ENCODE measurements around the gene GALC. TPM values are rescaled to one million over a fixed set of nuclear protein-coding genes. Genes with fewer than 3 reads are reported as not detected.

The GALC gene
- total RNA-seq, 1 experiment from 2014 or later: 33.4 TPM

- no peak for DNase-seq
- Histone ChIP-seq H3K9me3 (ENCODE audit: low read length) (no peaks in the 10 kb centered on the region), H3K4me3 (ENCODE audit: low read length) (peak overlapping the region; percentile 60; the same call in 1 of the 2 replicates), H3K4me2 (ENCODE audit: low read depth, low read length, poor library complexity, severe bottlenecking) (peak overlapping the region; percentile 71), H3K9me2 (replicated peaks; ENCODE audit: insufficient read depth, low read length) (no peaks in the 10 kb centered on the region), H2AFZ (ENCODE audit: low read length) (peak overlapping the region; percentile 32; the same call in 1 of the 2 replicates), H3K27me3 (ENCODE audit: low read length) (no peaks in the 10 kb centered on the region), H3K79me2 (ENCODE audit: low read length) (no peaks in the 10 kb centered on the region), H3K9ac (ENCODE audit: low read length) (no peak overlapping the region; the same call in 1 of the 2 replicates), H3K36me3 (ENCODE audit: insufficient read depth, low read length) (no peaks in the 10 kb centered on the region), H4K20me1 (ENCODE audit: insufficient read depth, low read depth, low read length) (no peaks in the 10 kb centered on the region), H3K27ac (ENCODE audit: low read length) (no peak overlapping the region), H3K4me1 (ENCODE audit: low read length) (peaks cover 29% of the 10 kb centered on the region)
Observed at GRCh38 chr14:88004506-88005036, 11.6 kb upstream of the GALC start.

GRCh38 chr14:88003425-88003824, 10.4 kb upstream of the GALC start:
- no peaks in the 10 kb centered on the region for H3K9me2 ChIP-seq (replicated peaks; ENCODE audit: insufficient read depth, low read length)
- no peak overlapping the region for H2AFZ ChIP-seq (ENCODE audit: low read length)
- H3K4me1 ChIP-seq (ENCODE audit: low read length): peaks cover 34% of the 10 kb centered on the region
- no peak overlapping the region for H3K4me2 ChIP-seq (ENCODE audit: low read depth, low read length, poor library complexity, severe bottlenecking)
- no peak for DNase-seq
- H3K4me3 ChIP-seq (ENCODE audit: low read length): no peak overlapping the region
- no peaks in the 10 kb centered on the region for H3K9me3 ChIP-seq (ENCODE audit: low read length)
- no peaks in the 10 kb centered on the region for H3K27me3 ChIP-seq (ENCODE audit: low read length)
- H3K36me3 ChIP-seq (ENCODE audit: insufficient read depth, low read length): no peaks in the 10 kb centered on the region
- H3K9ac ChIP-seq (ENCODE audit: low read length): no peak overlapping the region
- no peaks in the 10 kb centered on the region for H4K20me1 ChIP-seq (ENCODE audit: insufficient read depth, low read depth, low read length)
- no peak overlapping the region for H3K27ac ChIP-seq (ENCODE audit: low read length)
- H3K79me2 ChIP-seq (ENCODE audit: low read length): no peaks in the 10 kb centered on the region

- Histone ChIP-seq H3K9me2 (replicated peaks; ENCODE audit: insufficient read depth, low read length) (no peaks in the 10 kb centered on the region), H3K4me1 (ENCODE audit: low read length) (peaks cover 34% of the 10 kb centered on the region)
- no peak for DNase-seq
Observed at GRCh38 chr14:88002421-88003075, 9.6 kb upstream of the GALC start.

GRCh38 chr14:87999277-87999676, 6.3 kb upstream of the GALC start:
- Histone ChIP-seq H2AFZ (ENCODE audit: low read length) (no peak overlapping the region), H4K20me1 (ENCODE audit: insufficient read depth, low read depth, low read length) (no peaks in the 10 kb centered on the region), H3K9me2 (replicated peaks; ENCODE audit: insufficient read depth, low read length) (no peaks in the 10 kb centered on the region)

More at GRCh38 chr14:88002421-88003075, 9.6 kb upstream of the GALC start:
- Histone ChIP-seq H3K27me3 (ENCODE audit: low read length) (no peaks in the 10 kb centered on the region), H3K4me2 (ENCODE audit: low read depth, low read length, poor library complexity, severe bottlenecking) (no peak overlapping the region), H2AFZ (ENCODE audit: low read length) (no peak overlapping the region), H3K9me3 (ENCODE audit: low read length) (no peaks in the 10 kb centered on the region), H4K20me1 (ENCODE audit: insufficient read depth, low read depth, low read length) (no peaks in the 10 kb centered on the region), H3K27ac (ENCODE audit: low read length) (no peak overlapping the region), H3K9ac (ENCODE audit: low read length) (no peak overlapping the region), H3K4me3 (ENCODE audit: low read length) (no peak overlapping the region), H3K36me3 (ENCODE audit: insufficient read depth, low read length) (no peaks in the 10 kb centered on the region), H3K79me2 (ENCODE audit: low read length) (no peaks in the 10 kb centered on the region)

GRCh38 chr14:87998482-87998881, 5.5 kb upstream of the GALC start:
- H3K79me2 ChIP-seq (ENCODE audit: low read length): no peaks in the 10 kb centered on the region
- no peaks in the 10 kb centered on the region for H3K27me3 ChIP-seq (ENCODE audit: low read length)
- H3K9ac ChIP-seq (ENCODE audit: low read length): no peak overlapping the region
- H4K20me1 ChIP-seq (ENCODE audit: insufficient read depth, low read depth, low read length): no peaks in the 10 kb centered on the region
- H2AFZ ChIP-seq (ENCODE audit: low read length): no peak overlapping the region
- peaks cover 18% of the 10 kb centered on the region for H3K4me1 ChIP-seq (ENCODE audit: low read length)
- no peaks in the 10 kb centered on the region for H3K36me3 ChIP-seq (ENCODE audit: insufficient read depth, low read length)
- no peak overlapping the region for H3K27ac ChIP-seq (ENCODE audit: low read length)
- H3K4me2 ChIP-seq (ENCODE audit: low read depth, low read length, poor library complexity, severe bottlenecking): no peak overlapping the region
- H3K9me3 ChIP-seq (ENCODE audit: low read length): no peaks in the 10 kb centered on the region
- no peak overlapping the region for H3K4me3 ChIP-seq (ENCODE audit: low read length)
- H3K9me2 ChIP-seq (replicated peaks; ENCODE audit: insufficient read depth, low read length): no peaks in the 10 kb centered on the region
- DNase-seq: no peak

More at GRCh38 chr14:87999277-87999676, 6.3 kb upstream of the GALC start:
- Histone ChIP-seq H3K36me3 (ENCODE audit: insufficient read depth, low read length) (no peaks in the 10 kb centered on the region), H3K4me2 (ENCODE audit: low read depth, low read length, poor library complexity, severe bottlenecking) (no peak overlapping the region), H3K4me3 (ENCODE audit: low read length) (no peak overlapping the region), H3K4me1 (ENCODE audit: low read length) (peaks cover 12% of the 10 kb centered on the region), H3K27ac (ENCODE audit: low read length) (no peak overlapping the region), H3K9ac (ENCODE audit: low read length) (no peak overlapping the region), H3K79me2 (ENCODE audit: low read length) (no peaks in the 10 kb centered on the region), H3K9me3 (ENCODE audit: low read length) (no peaks in the 10 kb centered on the region), H3K27me3 (ENCODE audit: low read length) (no peaks in the 10 kb centered on the region)
- DNase-seq: peak; percentile 53

GRCh38 chr14:87996291-87996592, 3.3 kb upstream of the GALC start:
- DNase-seq: no peak
- H3K27ac ChIP-seq (ENCODE audit: low read length): no peak overlapping the region

GRCh38 chr14:87995500-87996290, 2.7 kb upstream of the GALC start:
- Histone ChIP-seq H3K9me2 (replicated peaks; ENCODE audit: insufficient read depth, low read length) (no peaks in the 10 kb centered on the region), H3K4me2 (ENCODE audit: low read depth, low read length, poor library complexity, severe bottlenecking) (no peak overlapping the region), H3K4me3 (ENCODE audit: low read length) (no peak overlapping the region), H2AFZ (ENCODE audit: low read length) (0 out of 2 replicates have a peak overlapping the region, but pooled peaks have one; percentile 40), H3K4me1 (ENCODE audit: low read length) (peaks cover 32% of the 10 kb centered on the region), H3K27me3 (ENCODE audit: low read length) (no peaks in the 10 kb centered on the region), H3K9ac (ENCODE audit: low read length) (no peak overlapping the region), H3K79me2 (ENCODE audit: low read length) (peaks cover 5% of the 10 kb centered on the region; the same call in 1 of the 2 replicates), H3K36me3 (ENCODE audit: insufficient read depth, low read length) (no peaks in the 10 kb centered on the region), H3K27ac (ENCODE audit: low read length) (no peak overlapping the region), H4K20me1 (ENCODE audit: insufficient read depth, low read depth, low read length) (no peaks in the 10 kb centered on the region), H3K9me3 (ENCODE audit: low read length) (no peaks in the 10 kb centered on the region)
- DNase-seq: no peak

More at GRCh38 chr14:87996291-87996592, 3.3 kb upstream of the GALC start:
- Histone ChIP-seq H3K9me3 (ENCODE audit: low read length) (no peaks in the 10 kb centered on the region), H3K27me3 (ENCODE audit: low read length) (no peaks in the 10 kb centered on the region), H3K36me3 (ENCODE audit: insufficient read depth, low read length) (no peaks in the 10 kb centered on the region), H3K4me2 (ENCODE audit: low read depth, low read length, poor library complexity, severe bottlenecking) (no peak overlapping the region), H3K9ac (ENCODE audit: low read length) (no peak overlapping the region), H3K79me2 (ENCODE audit: low read length) (peaks cover 5% of the 10 kb centered on the region; the same call in 1 of the 2 replicates), H2AFZ (ENCODE audit: low read length) (no peak overlapping the region), H3K4me3 (ENCODE audit: low read length) (no peak overlapping the region), H4K20me1 (ENCODE audit: insufficient read depth, low read depth, low read length) (no peaks in the 10 kb centered on the region), H3K4me1 (ENCODE audit: low read length) (peaks cover 32% of the 10 kb centered on the region), H3K9me2 (replicated peaks; ENCODE audit: insufficient read depth, low read length) (no peaks in the 10 kb centered on the region)

- Histone ChIP-seq H2AFZ (ENCODE audit: low read length) (peak overlapping the region; percentile 40), H3K9me2 (replicated peaks; ENCODE audit: insufficient read depth, low read length) (no peaks in the 10 kb centered on the region), H3K27me3 (ENCODE audit: low read length) (no peaks in the 10 kb centered on the region), H3K36me3 (ENCODE audit: insufficient read depth, low read length) (no peaks in the 10 kb centered on the region), H3K27ac (ENCODE audit: low read length) (no peak overlapping the region), H3K9ac (ENCODE audit: low read length) (no peak overlapping the region), H3K4me2 (ENCODE audit: low read depth, low read length, poor library complexity, severe bottlenecking) (peak overlapping the region; percentile 0), H3K4me1 (ENCODE audit: low read length) (peaks cover 32% of the 10 kb centered on the region), H3K9me3 (ENCODE audit: low read length) (no peaks in the 10 kb centered on the region), H3K79me2 (ENCODE audit: low read length) (peaks cover 6% of the 10 kb centered on the region; the same call in 1 of the 2 replicates), H4K20me1 (ENCODE audit: insufficient read depth, low read depth, low read length) (no peaks in the 10 kb centered on the region), H3K4me3 (ENCODE audit: low read length) (no peak overlapping the region)
- DNase-seq: no peak
Observed at GRCh38 chr14:87994974-87995373, 2.0 kb upstream of the GALC start.

Data from Karpas-422 (cell line).